Suppressor macrophage treated with lipopolysaccharide for 1 hour (primary cell): ENCODE results near the gene ZNF385B.
"Not testable (repeated sequence)": the region's sequence is repeated elsewhere in the genome, so short reads cannot be mapped to it uniquely, and the experiment has no call there.

Experiments used
- DNase-seq, 3 donors: peaks; one replicate each; pipeline ENCODE4 v3.0.0-alpha.2; 2020 to 2022

Gene ZNF385B

DNA sequence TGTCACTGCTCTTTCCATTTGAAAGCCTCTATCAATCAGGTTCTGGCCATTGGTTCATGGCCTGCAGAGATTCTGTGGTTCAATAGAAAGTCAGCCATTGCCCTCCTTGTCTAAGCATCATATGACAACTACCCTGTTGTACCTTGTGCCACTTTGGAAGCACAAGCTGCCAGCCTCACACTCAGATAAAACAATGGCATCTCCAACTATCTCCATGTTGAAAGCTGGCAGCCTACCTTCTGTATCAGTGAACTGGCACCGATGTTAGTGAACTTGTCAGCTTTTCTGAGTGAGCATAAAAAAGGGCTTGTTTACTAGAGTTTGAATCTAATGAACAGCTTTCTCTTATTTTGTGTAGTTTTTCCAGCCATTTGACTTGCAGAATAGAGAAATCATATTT lies 393.5 kb downstream of the ZNF385B start:
- DNase-seq, result no peak

DNA sequence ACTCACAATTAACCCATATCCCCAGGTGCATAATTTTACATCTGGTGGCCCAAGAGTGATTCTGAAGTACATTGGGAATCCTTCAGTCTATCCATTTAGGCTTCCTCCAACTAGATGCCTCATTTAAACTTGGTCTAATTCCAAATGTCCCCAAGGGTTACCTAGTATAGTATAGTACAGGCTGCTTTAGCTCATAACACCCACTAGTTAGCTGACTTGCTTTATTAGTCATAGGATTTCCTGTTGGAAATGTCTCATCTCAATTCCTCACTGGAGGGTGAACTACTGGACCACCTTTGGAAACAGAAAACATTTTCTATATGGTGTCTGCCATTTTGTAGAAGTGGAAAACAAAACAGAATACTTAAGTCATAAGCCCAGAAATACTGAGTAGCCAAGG lies 394.3 kb downstream of the ZNF385B start:
- peak in 2 of 3 donors; percentile 31 to 45 for DNase-seq

DNA sequence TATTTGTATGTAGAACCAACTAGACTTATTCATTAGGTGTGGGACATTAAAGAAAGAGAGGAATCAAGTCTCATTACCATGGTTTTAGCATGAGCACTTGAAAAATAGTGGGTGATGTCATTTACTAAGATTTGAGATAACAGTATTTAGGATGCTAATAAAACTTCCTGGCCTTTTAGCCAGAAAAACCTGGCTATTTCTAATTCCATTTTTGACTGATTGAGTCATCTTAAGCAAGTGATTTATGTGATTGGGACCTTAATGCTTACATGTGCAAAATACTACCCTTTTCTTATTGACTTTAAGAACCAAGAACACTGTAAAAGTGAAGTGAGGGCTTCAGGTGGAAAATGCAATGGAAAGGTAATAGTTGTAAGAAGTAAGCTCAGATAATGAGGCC lies 400.0 kb downstream of the ZNF385B start:
- DNase-seq, result no peak

DNA sequence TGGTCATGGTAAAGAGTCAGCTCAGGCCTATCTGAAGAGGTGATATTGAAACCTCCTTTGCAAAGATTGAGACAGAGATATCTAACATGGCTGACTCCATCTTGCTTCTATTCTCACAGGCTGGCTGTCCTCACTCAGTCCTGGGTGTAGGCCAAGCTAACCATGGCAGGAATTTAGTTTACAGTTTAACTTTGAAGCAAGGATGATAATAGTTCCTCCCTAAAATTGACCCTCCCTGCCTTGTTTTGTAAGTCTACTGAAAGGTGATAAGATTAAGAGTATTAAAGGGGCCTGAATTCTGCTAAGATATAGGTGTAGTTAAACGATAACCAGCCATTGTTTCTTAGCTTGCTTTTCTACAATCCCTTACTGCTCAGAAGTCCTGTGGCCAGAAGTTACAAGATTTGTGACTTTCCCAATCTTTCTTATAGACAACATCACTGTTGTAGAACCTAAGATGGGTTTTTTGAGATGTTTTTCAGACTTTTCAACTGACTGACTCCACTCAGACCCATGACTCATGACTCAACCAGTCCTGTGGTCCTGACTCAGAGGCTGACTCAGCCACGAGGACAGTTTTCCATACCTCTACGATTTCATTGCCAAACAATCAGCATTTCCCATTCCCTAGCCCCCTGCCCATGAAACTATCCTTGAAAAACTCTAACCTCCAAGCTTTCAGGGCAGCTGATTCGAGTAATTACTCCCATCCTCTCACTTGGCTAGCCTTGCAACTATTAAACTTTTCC lies 401.1 kb downstream of the ZNF385B start:
- peak; percentile 68 to 87 (median 76) for DNase-seq

- DNase-seq, result not testable (repeated sequence)
Measured at GRCh38 chr2:179458113-179458512, 403.3 kb downstream of the ZNF385B start.

- DNase-seq, result no peak
Measured at GRCh38 chr2:179455824-179456223, 405.6 kb downstream of the ZNF385B start.

GRCh38 chr2:179455172-179455524 lies 406.3 kb downstream of the ZNF385B start:
- no peak for DNase-seq

DNA sequence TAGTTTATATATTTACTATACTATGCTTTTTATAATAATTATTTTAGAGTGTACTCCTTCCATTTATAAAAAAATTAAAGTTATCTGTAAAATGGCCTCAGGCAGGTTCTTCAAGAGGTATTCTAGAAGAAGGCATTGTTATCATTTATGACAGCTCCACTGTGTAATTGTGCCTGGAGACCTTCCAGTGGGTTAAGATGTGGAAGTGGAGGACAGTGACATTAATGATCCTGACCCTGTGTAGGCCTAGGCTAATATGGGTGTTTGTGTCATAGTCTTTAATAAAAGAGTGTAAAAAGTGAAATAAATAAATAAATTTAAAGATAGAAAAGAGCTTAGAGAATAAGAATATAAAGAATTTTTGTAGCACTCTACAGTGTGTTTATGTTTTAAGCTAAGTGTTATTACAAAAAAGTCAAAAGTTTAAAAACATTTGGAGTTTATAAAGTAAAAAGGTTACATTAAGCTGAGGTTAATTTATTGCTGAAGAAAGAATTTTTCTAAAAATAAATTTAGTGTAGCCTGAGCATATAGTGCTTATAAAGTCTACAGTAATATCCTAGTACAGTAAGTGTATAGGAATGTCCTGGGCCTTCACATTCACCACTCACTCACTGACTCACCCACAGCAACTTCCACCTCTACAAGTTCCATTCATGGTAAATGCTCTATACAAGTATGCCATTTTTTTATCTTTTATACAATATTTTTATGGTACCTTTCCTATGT lies 406.8 kb downstream of the ZNF385B start:
- no peak for DNase-seq

DNA sequence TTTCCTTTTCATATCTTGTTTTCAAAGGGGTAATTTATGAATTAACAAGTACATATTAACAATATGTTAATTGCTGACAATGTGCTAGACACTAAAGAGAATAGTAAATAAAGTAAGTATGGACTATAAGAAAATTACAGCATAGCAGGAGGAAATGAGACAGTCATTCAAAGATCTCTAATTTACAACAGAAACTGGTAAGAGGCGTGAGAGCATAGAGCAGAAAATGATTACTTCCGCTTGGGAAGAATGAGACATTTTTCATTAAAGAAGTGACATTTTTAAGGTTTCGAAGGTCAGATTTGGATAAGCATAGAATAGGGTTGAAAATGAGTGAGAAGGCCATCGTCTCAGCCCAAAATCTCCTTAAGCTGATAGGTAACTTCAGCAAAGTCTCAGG lies 412.4 kb downstream of the ZNF385B start:
- no peak for DNase-seq

DNA sequence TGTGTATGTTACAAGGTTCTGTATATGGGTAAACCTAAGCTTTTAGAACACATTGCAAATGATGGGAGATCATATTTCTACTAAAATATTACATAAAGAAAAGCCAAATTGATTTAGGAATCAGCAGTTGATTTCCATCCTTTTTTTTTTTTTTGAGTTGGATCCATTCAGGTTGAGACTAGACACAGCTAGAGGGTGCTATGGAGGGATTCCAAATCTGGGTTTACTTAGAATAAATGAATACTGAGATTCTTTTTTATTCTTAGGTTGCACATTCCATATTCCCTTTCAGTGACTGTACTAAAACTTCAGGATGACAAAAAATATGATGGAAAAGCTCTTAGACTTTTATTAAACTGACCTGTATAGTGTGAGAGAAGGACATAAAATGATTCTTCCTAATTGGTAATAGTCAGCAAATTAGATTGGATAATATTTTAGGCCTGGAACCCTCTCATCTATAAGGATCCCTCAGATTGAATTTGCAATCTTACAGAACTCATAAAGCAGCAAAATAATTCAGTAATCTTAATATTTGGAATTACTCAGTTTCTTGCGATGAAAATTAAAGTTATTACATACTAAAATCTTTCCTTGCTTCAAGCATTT lies 413.5 kb downstream of the ZNF385B start:
- DNase-seq, result no peak

DNA sequence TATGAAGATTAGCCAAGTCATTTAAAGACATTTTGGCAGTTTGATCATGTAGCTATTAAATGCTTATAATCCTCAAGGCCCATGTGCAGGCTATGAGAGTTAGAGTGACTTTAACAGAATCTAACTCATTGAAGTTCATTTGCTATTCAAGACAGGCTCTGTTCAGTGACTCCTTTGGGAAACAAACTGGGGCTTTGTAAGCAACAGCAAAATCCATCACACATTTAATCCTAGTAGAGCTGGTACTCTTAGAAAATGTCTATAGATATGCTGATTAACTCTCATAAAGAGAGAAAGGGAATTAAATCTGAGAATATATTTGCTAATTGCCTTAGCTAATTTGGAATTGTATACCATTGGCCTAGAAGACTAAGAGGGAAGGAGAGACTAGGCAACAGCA lies 414.0 kb downstream of the ZNF385B start:
- no peak for DNase-seq

DNA sequence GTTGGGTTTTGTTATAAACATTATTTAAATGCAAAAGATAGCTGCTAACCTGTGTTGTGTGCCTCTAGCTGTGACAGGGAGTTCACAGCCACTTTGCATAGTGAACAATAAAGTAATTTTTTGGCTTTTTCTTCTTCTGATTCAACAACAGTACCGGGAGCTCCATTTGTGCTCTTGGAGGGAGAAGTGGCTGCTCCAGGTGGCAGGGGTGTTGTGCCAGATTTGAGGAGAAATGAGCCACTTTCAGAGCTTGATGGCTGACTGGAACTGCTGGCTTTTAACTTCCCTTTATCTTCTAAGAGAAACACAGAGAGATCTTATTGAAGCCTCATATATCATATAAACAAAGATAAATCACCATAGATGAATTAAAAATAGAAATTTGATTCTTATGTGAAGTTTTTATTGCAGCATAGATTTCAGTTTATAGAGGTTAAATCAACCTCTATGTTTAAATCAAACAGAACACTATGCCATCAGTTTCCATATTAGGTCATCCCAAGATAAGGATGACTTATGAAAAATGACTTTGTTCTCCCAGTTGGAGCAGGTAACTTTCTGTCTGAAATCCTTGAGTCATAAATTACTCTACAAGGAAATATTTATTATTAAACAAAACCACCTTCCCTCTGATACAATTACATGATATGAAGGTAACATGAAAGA lies 414.8 kb downstream of the ZNF385B start:
- no peak for DNase-seq

GRCh38 chr2:179444056-179444455 lies 417.4 kb downstream of the ZNF385B start:
- no peak for DNase-seq

DNA sequence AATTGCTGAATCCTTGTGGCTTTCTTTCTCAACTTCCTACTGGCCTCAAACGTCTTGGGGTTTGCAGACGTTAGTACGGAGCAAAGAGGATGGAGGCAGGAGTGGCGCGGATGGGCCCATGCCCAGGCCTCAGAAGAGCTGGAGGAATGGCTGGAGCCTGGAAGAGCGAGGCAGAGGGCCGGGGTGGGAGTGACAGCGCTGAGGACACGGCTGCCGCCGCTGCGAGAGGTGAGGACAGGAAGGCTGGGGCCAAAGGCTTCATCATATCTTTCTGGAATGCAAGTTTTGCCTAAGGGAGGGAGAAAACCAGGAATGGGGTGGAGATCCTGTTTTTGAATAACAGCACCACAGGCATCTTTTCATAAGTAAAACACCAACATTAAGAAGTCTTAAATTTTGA lies 418.2 kb downstream of the ZNF385B start:
- no peak for DNase-seq

GRCh38 chr2:179442206-179442605 lies 419.2 kb downstream of the ZNF385B start:
- DNase-seq, result no peak

DNA sequence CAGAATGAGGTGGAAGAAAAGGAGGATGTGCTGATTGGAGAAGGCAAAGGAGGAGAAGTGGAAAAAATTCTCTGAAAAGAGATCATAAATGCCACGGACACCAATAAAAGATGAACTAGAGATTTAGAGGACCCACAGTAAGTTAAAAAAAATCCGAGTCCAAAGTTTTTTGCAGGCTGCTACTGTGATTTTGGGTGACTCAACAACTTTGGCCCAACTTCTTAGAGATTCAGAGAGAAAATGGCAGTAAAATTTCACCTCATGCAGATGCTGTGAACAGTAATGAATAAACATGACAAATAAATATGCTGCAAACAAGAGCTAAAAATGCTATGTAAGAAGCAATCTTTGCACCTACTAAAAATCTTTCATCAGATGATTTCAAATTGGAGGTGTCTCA lies 419.9 kb downstream of the ZNF385B start:
- no peak for DNase-seq

- DNase-seq, result peak; percentile 76 to 83 (median 77)
Measured at GRCh38 chr2:179440642-179441251, 420.7 kb downstream of the ZNF385B start.

DNA sequence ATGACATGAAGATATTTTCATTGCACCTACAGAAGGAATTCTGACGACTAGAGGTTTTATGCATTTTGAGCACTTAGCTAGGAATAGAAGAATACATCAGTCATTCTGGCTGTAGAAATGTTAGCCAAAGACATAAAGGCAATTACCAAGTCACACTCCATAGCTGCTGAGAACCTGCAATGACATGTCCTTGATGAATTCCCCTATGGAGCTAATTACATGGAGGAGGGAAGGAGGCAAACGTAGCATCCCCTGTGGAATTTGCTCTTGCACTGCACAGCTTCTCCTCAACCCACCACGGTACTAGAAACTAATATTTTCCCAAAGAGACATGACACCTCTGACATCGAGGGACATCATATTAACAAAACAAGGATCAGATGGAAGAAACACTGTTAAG lies 422.8 kb downstream of the ZNF385B start:
- DNase-seq, result no peak

GRCh38 chr2:179437430-179437829 lies 424.0 kb downstream of the ZNF385B start:
- DNase-seq, result no peak

- DNase-seq, result no peak
Measured at GRCh38 chr2:179435566-179435965, 425.8 kb downstream of the ZNF385B start.

DNA sequence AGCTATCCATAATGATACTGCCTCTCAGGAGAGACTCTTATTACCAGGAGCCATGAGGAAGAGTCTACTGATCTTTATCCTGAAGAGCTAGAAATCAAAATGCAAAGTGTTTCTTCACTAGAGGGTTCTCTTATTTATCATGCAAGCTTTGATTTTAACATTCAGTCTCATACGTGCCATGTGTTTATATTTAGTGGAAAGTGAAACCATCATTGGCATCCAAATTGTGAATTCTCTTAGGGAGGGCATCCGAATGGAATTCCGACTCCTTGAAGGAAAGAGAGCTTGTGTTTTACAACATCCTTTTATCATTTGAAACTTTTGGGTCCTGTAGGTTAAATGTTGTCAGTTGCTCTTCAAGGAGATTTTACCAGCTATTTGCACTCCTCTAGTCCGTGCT lies 426.4 kb downstream of the ZNF385B start:
- DNase-seq, result no peak

DNA sequence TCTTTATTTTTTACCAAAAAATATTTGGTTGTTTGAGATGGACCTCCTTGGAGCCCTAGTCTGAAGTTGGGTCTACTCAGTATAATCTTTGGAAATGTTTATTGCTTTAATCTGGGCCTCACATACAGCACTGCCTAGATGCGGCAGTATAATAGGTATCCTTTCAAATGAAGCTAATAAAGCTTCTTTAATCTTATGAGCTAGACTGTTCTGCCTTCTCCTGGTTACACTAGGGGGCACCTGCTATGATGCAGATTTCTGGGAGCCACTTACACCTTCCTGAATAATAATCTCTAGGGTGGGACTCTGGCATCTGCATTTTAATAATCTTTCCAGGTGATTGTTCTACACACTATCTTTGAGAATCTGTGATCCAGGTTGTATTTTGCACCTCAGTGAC lies 427.1 kb downstream of the ZNF385B start:
- DNase-seq, result no peak

DNA sequence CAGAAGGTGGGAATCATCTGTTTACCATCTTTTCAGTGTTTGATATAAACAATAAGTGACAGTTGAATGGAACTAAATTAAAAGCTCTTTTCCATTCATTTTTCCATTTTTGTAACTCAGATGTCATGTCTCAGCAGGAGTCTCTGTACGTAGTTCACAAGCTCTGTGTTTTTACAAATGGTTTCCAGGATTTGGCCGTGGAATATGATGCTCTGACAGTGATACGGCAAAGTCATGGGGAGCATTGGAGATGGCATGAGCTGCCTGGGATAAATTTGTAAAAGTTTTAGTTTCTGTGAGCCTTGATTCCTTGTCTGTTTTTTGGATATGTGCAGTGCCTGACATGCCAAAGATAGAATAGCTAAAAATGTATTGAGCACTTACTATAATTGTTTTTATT lies 428.7 kb downstream of the ZNF385B start:
- DNase-seq, result no peak
